HG03565 (cell line): ENCODE measurements around the gene DCTD.

Source experiments
- ATAC-seq: cut with Tn5 transposase; IDR thresholded peaks from one replicate; pipeline ENCODE4 v1.9.1; 2021; ENCODE audit warnings: mild to moderate bottlenecking, moderate library complexity; ENCODE audit not compliant: unreplicated experiment

Gene DCTD

DNA sequence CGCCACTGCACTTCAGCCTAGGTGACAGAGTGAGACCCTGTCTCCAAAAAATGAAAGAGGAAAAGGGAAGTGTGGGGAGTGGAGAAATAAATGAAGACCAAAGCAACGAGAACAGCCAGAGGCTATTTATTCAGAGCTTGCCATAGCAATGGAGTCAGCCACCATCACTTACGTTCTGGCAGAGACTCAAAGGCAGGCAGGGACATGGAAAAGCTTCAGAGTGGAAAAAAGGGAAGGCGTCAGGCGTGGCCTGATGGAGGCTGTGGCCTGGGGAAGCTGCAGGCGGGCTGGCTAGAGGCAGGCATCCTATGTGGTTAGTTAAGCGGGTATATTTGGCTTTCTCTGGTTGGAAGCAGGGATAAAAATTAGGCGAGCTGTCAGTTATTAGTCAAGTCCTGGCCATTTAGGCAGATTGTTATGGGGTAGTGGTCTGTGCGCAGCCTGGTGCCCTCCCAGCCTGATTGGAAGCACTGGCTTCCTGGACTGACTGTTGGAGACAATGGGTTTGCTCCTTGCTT lies 73.3 kb downstream of the DCTD start:
- no peak for ATAC-seq

- no peak for ATAC-seq
These were observed 74.3 kb downstream of the DCTD start for GRCh38 chr4:182842759-182843390.

GRCh38 chr4:182842104-182842600 lies 75.0 kb downstream of the DCTD start:
- ATAC-seq: no peak

- ATAC-seq: no peak
These were observed 77.1 kb downstream of the DCTD start for GRCh38 chr4:182840108-182840507.
